SH-SY5Y (cell line): Measurements from ENCODE around the gene HMGB4.

Source experiments
- GATA2 ChIP-seq: IDR thresholded peaks from 2 replicates; pipeline ENCODE4 v1.6.1; 2011; ENCODE audit warnings: mild to moderate bottlenecking, low read depth, low read length
- GATA3 ChIP-seq: IDR thresholded peaks from 2 replicates; pipeline ENCODE4 v1.6.1; 2011; ENCODE audit warnings: low read depth, mild to moderate bottlenecking, low read length, moderate library complexity

- no peak for TF ChIP-seq GATA3
- TF ChIP-seq GATA2 = no peak
Observed at GRCh38 chr1:33872275-33872674, 8.4 kb downstream of the HMGB4 start.
